Neural progenitor cell (in vitro differentiated cells): ENCODE results near the gene CCL8. TPM values are rescaled to one million over a fixed set of nuclear protein-coding genes. Genes with fewer than 3 reads are reported as not detected.

Experiments used
- DNase-seq: peaks from one replicate; pipeline ENCODE4 v3.0.0-alpha.2; 2016; ENCODE audit warnings: low spot score
- H2AFZ ChIP-seq: fragments of 200-600 bp; sonication (generic); replicated peaks from 2 replicates; pipeline ENCODE4 v1.6.1; 2016; ENCODE audit warnings: antibody characterized with exemption
- H3F3A ChIP-seq: fragments of 200-600 bp; sonication (generic); 2 replicates; pipeline ENCODE4 v1.6.1; 2016; ENCODE audit warnings: antibody characterized with exemption, low read depth
- H3K27ac ChIP-seq: fragments of 200-600 bp; sonication (generic); 2 replicates; pipeline ENCODE4 v1.5.1; 2016; ENCODE audit warnings: mild to moderate bottlenecking
- H3K27me3 ChIP-seq: fragments of 200-600 bp; sonication (generic); 2 replicates; pipeline ENCODE4 v1.6.1; 2016; ENCODE audit warnings: mild to moderate bottlenecking, moderate library complexity
- H3K36me3 ChIP-seq: fragments of 200-600 bp; sonication (generic); 2 replicates; pipeline ENCODE4 v1.5.1; 2016
- H3K4me1 ChIP-seq: fragments of 200-600 bp; sonication (generic); 2 replicates; pipeline ENCODE4 v1.6.1; 2016; ENCODE audit warnings: mixed run types
- H3K4me2 ChIP-seq: fragments of 200-600 bp; sonication (generic); 2 replicates; pipeline ENCODE4 v1.6.1; 2016
- H3K4me3 ChIP-seq: fragments of 200-600 bp; sonication (generic); 2 replicates; pipeline ENCODE4 v1.5.1; 2016
- H3K79me2 ChIP-seq: fragments of 200-600 bp; sonication (generic); 2 replicates; pipeline ENCODE4 v1.6.1; 2016; ENCODE audit warnings: low read depth
- H3K9ac ChIP-seq: fragments of 200-600 bp; sonication (generic); 2 replicates; pipeline ENCODE4 v1.6.1; 2016
- H3K9me3 ChIP-seq: fragments of 200-600 bp; sonication (generic); 2 replicates; pipeline ENCODE4 v1.5.1; 2016; ENCODE audit warnings: low read depth
- H4K20me1 ChIP-seq: fragments of 200-600 bp; sonication (generic); 2 replicates; pipeline ENCODE4 v1.6.1; 2016; ENCODE audit warnings: low read depth
- H3K27ac Mint-ChIP-seq: 3 replicates; pipeline ENCODE4 v1.8.0; 2021; ENCODE audit warnings: mixed read lengths
- H3K27me3 Mint-ChIP-seq: 2 replicates; pipeline ENCODE4 v1.8.0; 2022; ENCODE audit warnings: low read depth, mild to moderate bottlenecking, inconsistent platforms, moderate library complexity, mixed read lengths; ENCODE audit not compliant: insufficient read depth
- H3K36me3 Mint-ChIP-seq: 3 replicates; pipeline ENCODE4 v1.8.0; 2021; ENCODE audit warnings: mixed read lengths
- H3K4me1 Mint-ChIP-seq: 3 replicates; pipeline ENCODE4 v1.8.0; 2021; ENCODE audit warnings: mixed read lengths
- H3K4me3 Mint-ChIP-seq: 3 replicates; pipeline ENCODE4 v1.8.0; 2021; ENCODE audit warnings: mild to moderate bottlenecking, moderate library complexity, mixed read lengths
- H3K9me3 Mint-ChIP-seq: 3 replicates; pipeline ENCODE4 v1.8.0; 2020; ENCODE audit warnings: mixed read lengths
- CTCF ChIP-seq: fragments of 200-600 bp; sonication (generic); IDR thresholded peaks from 2 replicates; pipeline ENCODE4 v1.5.1; 2017; ENCODE audit warnings: antibody characterized with exemption, mild to moderate bottlenecking
- EZH2 ChIP-seq: fragments of 200-600 bp; sonication (generic); IDR thresholded peaks from 2 replicates; pipeline ENCODE4 v1.6.1; 2017; ENCODE audit warnings: antibody characterized with exemption, mild to moderate bottlenecking, moderate library complexity
- EZH2phosphoT487 ChIP-seq: fragments of 200-600 bp; sonication (generic); IDR thresholded peaks from 2 replicates; pipeline ENCODE4 v1.6.1; 2017; ENCODE audit warnings: antibody characterized with exemption
- total RNA-seq: library from RNA; depleted of rRNA; stranded (reverse); fragments of >200 nt; gene quantifications from 2 replicates; pipeline ENCODE4 v1.2.3, GENCODE V29; 2015; ENCODE audit warnings: low replicate concordance

CCL8 gene
- total RNA-seq, 1 donor from 2014 or later: not detected

DNA sequence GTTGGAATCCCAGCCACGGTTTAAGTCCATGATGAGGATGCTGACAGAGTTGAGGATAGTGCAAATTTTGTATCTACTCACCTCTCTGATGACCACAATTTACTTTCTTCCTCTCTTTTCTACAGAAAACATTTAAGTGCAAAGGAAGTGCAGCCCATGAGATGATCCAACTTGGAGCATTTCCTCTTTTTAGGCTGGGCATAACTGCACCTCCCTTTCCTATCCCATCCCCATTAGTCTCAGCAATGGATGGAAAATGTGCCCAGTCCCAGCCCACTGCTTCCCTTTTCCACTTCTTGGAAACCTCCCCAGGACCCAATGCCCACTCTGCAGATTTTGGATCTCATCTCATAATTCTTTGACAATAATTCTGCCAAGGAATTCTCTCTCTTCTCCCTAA is 16.6 kb upstream of the CCL8 start:
- Histone ChIP-seq H3K27ac (no peak overlapping the region), H3K4me2 (no peak overlapping the region), H3K4me3 (no peak overlapping the region), H3K36me3 (no peaks in the 10 kb centered on the region), H4K20me1 (no peaks in the 10 kb centered on the region), H3K27me3 (no peaks in the 10 kb centered on the region), H3K9me3 (no peaks in the 10 kb centered on the region), H2AFZ (no peak overlapping the region), H3F3A (peaks cover 5% of the 10 kb centered on the region), H3K4me1 (no peaks in the 10 kb centered on the region), H3K9ac (no peak overlapping the region), H3K79me2 (no peaks in the 10 kb centered on the region)
- Mint-ChIP-seq H3K4me3 (no peak overlapping the region), H3K27me3 (peaks cover 12% of the 10 kb centered on the region), H3K27ac (no peak overlapping the region), H3K4me1 (peaks cover 9% of the 10 kb centered on the region), H3K9me3 (no peaks in the 10 kb centered on the region), H3K36me3 (no peaks in the 10 kb centered on the region)
- DNase-seq: no peak
- TF ChIP-seq EZH2phosphoT487 (no peak), CTCF (no peak), EZH2 (no peak)

GRCh38 chr17:34303606-34304005 is 15.6 kb upstream of the CCL8 start:
- Histone ChIP-seq H3K27ac (no peak overlapping the region), H3K36me3 (no peaks in the 10 kb centered on the region), H3K4me1 (no peaks in the 10 kb centered on the region), H3K4me2 (no peak overlapping the region), H2AFZ (no peak overlapping the region), H3F3A (peaks cover 3% of the 10 kb centered on the region), H3K79me2 (no peaks in the 10 kb centered on the region), H3K9ac (no peak overlapping the region), H4K20me1 (no peaks in the 10 kb centered on the region), H3K4me3 (no peak overlapping the region), H3K9me3 (no peaks in the 10 kb centered on the region), H3K27me3 (no peaks in the 10 kb centered on the region)
- Mint-ChIP-seq H3K4me1 (peaks cover 4% of the 10 kb centered on the region), H3K27me3 (peaks cover 12% of the 10 kb centered on the region), H3K9me3 (no peaks in the 10 kb centered on the region), H3K36me3 (no peaks in the 10 kb centered on the region), H3K27ac (no peak overlapping the region), H3K4me3 (no peak overlapping the region)
- no peak for DNase-seq
- TF ChIP-seq EZH2phosphoT487 (no peak), EZH2 (no peak), CTCF (no peak)

GRCh38 chr17:34305061-34305460 is 14.2 kb upstream of the CCL8 start:
- TF ChIP-seq EZH2phosphoT487 (no peak), CTCF (no peak), EZH2 (no peak)
- H3K9ac ChIP-seq: no peak overlapping the region
- peaks cover 12% of the 10 kb centered on the region for H3K27me3 Mint-ChIP-seq
- no peaks in the 10 kb centered on the region for H3K27me3 ChIP-seq
- H4K20me1 ChIP-seq: no peaks in the 10 kb centered on the region
- no peak overlapping the region for H3K27ac ChIP-seq
- no peaks in the 10 kb centered on the region for H3K9me3 Mint-ChIP-seq
- H3K79me2 ChIP-seq: no peaks in the 10 kb centered on the region
- H3K4me1 Mint-ChIP-seq: peaks cover under 1% of the 10 kb centered on the region
- no peak for DNase-seq
- no peaks in the 10 kb centered on the region for H3K36me3 ChIP-seq
- no peaks in the 10 kb centered on the region for H3K9me3 ChIP-seq
- H2AFZ ChIP-seq: no peak overlapping the region
- no peak overlapping the region for H3K4me2 ChIP-seq
- H3K4me1 ChIP-seq: no peaks in the 10 kb centered on the region
- no peaks in the 10 kb centered on the region for H3K36me3 Mint-ChIP-seq
- H3K4me3 ChIP-seq: no peak overlapping the region
- H3K27ac Mint-ChIP-seq: no peak overlapping the region
- H3F3A ChIP-seq: no peaks in the 10 kb centered on the region
- H3K4me3 Mint-ChIP-seq: no peak overlapping the region

GRCh38 chr17:34305606-34306005 is 13.6 kb upstream of the CCL8 start:
- Mint-ChIP-seq H3K36me3 (no peaks in the 10 kb centered on the region), H3K27ac (no peak overlapping the region), H3K27me3 (peaks cover 12% of the 10 kb centered on the region), H3K9me3 (no peaks in the 10 kb centered on the region), H3K4me3 (no peak overlapping the region), H3K4me1 (no peaks in the 10 kb centered on the region)
- no peaks in the 10 kb centered on the region for H3K36me3 ChIP-seq
- H3K27ac ChIP-seq: no peak overlapping the region
- DNase-seq: no peak
- no peak overlapping the region for H3K9ac ChIP-seq
- no peak overlapping the region for H3K4me3 ChIP-seq
- no peak overlapping the region for H3K4me2 ChIP-seq
- H3F3A ChIP-seq: no peaks in the 10 kb centered on the region
- no peaks in the 10 kb centered on the region for H3K4me1 ChIP-seq
- H3K27me3 ChIP-seq: no peaks in the 10 kb centered on the region
- H4K20me1 ChIP-seq: no peaks in the 10 kb centered on the region
- no peaks in the 10 kb centered on the region for H3K79me2 ChIP-seq
- H3K9me3 ChIP-seq: no peaks in the 10 kb centered on the region
- no peak overlapping the region for H2AFZ ChIP-seq
- TF ChIP-seq EZH2 (no peak), CTCF (no peak), EZH2phosphoT487 (no peak)
